Stimulated activated CD4-positive, alpha-beta T cell treated with anti-CD3 and anti-CD28 coated beads, Interleukin-2, amount 100 ng/mL, for 48 hours (primary cell): ENCODE data around the gene KRTAP1-5.
"Not testable (repeated sequence)": the region's sequence is repeated elsewhere in the genome, so short reads cannot be mapped to it uniquely, and the experiment has no call there.

Experiments
- DNase-seq, 2 donors: peaks; one replicate each; pipeline ENCODE4 v3.0.0-alpha.2; 2020

The KRTAP1-5 gene, protein sequence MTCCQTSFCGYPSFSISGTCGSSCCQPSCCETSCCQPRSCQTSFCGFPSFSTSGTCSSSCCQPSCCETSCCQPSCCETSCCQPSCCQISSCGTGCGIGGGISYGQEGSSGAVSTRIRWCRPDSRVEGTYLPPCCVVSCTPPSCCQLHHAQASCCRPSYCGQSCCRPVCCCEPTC

DNA sequence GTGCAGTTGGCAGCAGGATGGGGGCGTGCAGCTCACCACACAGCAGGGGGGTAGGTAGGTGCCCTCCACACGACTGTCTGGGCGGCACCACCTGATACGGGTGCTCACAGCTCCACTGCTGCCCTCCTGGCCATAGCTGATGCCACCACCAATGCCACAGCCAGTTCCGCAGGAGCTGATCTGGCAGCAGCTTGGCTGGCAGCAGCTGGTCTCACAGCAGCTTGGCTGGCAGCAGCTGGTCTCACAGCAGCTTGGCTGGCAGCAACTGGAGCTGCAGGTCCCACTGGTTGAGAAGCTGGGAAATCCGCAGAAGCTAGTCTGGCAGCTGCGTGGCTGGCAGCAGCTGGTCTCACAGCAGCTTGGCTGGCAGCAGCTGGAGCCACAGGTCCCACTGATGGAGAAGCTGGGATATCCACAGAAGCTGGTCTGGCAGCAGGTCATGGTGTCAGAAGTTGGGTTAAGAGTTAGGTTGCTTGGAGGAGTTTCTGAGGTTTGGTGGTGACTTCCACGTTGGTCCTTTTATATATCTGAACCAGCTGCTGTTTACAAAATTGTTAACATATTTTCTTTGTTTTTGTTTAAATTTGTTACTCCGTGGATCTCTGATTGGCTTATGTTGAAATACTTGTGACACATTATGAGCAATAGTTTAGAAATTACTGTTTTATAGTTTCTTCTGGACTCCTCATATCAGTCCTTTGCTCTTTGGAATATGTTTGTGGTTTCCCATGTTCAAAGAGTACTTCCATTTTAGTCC lies at the start of gene KRTAP1-5:
Gene KRTAP1-5 (minus strand): TSS at position 494 of the 757 bp plus-strand sequence. CDS start 53 bp downstream, at position 441.
- no peak for DNase-seq

DNA sequence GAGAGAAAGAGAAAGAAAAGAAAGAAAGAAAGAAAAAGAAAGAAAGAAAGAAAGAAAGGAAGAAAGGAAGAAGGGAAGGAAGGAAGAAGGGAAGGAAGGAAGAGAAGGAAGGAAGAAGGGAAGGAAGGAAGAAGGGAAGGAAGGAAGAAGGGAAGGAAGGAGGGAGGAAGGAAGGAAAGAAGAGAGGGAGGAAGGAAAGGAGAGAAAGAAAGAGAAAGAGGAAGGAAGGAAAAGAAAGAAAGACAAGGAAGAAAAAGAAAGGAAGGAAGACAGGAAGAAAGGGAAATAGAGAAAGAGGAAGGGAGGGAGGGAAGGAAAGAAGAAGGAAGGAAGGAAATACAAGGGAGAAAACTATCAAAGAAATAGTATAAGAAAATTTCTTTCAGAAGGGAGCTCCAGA lies 49.8 kb upstream of the KRTAP1-5 start:
- no peak for DNase-seq

DNA sequence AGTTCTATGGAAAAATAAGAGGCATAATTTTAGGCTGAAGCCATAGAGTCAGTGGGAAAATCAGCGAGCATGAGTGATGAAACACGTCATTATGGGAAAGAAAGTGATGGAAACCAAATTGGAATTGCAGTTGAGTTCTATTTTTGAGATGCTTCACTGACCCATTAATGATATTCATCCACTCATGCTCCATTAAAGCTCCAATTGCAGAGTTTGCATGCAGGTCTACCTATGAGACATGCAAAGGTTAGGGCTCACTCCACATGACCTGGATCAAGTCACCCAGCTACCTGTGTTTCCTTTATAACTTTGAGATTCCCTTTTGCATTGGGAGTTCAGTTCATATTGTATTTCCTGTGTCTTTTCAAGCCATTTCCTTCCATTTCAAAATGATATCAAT lies 46.7 kb upstream of the KRTAP1-5 start:
- no peak for DNase-seq

DNA sequence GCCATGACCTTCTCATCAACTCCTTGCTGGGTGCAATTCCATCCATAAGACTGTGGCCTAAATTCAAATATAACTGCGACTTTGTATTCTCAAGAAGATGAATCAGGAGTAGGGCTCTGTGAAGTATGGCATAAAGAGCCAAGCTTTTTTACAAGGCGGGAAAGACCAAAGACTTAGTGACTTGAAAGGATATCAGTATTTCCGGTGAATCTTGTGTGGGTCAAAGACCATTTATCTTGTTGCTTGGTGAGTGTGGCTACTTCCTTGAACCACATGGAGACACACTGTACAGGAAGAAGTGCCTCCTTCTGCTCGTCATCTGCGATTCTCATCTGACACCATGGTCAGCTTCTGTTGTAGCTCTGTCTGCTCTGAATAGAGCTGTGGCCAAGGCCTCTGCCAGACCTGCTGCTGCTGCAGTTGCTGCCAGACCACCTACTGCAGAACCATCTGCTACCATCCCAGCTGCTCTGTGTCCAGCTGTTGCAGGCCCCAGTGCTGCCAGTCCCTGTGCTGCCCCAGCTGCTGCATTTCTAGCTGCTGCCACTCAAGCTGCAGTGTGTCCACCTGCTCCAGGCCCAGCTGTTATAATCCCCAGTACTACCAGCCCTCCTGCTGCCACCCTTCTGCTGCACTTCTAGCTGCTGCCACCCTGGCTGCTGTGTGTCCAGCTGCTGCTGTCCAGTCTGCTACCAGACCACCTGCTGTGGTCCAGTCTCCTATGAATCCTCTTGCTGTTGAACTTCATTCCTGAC lies 44.8 kb upstream of the KRTAP1-5 start:
- no peak for DNase-seq

DNA sequence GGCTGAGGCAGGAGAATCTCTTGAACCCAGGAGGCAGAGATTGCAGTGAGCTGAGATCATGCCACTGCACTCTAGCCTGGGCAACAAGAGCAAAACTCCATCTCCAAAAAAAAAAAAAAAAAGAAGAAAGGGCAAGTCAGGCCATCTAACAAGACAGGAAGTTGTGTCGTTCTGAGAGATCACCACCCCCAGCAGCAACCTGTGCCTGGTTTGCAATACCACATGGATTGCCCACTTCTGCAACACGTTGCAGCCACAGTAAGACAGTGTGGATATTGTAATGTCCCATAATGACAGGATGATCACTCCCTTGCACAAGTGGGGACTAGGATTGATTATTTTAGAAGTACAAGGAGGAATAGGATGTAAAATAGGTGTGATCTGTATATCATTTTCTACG lies 42.0 kb upstream of the KRTAP1-5 start:
- no peak for DNase-seq

DNA sequence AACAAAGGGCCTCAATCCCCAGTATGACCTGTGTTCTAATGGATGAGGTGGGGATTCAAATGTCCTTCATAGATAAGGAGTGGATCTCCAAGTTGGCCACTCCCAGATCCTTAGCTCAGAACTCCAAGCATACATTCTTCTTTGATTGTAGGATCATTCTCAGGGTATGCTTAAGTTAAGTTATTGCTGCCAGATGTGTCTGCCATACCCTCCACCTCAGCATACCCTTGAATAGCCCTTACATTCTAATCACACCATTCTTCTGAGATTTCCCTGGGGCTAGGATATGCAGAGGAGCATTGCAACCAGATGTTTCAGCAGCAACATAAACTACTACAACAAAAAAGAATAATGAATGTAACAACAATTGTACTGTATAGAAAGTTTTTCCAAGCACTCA lies 40.3 kb upstream of the KRTAP1-5 start:
- no peak for DNase-seq

DNA sequence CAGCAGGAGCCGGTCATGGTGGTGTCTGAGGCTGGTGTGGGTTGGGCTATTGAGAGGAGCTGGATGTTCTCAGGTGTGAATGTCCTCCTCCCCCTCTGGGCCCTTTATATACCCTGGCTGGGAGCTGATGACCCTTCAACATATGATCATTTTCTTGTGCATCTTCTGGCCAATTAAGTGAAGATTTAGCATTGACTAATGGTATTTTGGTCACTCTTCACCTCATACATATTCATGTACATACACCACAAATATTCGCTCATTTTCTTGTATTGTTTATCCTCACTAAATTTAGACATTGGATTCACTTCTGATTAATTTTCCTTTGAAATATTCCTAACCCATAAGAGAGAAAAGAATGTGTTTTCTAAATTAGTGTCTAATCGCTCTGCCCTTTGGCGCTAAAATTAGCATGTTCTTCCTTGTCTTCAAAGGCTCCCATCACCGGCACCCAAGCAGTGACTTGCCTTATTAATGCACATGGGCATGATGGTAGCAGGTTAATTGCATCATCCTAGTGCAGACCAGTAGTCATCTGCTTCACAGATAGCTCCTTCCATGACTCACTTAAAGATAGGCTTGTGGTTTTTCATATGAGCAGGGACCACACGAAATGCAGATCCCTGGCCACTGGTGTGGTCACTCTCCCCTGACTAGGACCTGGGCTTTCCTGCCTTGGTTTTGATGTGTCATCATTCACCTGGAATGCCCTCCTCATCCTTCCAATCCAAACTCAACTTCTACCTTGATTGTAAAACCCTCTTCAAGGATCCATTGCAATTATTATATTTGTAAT lies 39.0 kb upstream of the KRTAP1-5 start, which contains the start of gene KRTAP2-4:
Gene KRTAP2-4 (minus strand): TSS at position 51 of the 796 bp plus-strand sequence. CDS start 34 bp downstream, at position 17.
- DNase-seq, result no peak

DNA sequence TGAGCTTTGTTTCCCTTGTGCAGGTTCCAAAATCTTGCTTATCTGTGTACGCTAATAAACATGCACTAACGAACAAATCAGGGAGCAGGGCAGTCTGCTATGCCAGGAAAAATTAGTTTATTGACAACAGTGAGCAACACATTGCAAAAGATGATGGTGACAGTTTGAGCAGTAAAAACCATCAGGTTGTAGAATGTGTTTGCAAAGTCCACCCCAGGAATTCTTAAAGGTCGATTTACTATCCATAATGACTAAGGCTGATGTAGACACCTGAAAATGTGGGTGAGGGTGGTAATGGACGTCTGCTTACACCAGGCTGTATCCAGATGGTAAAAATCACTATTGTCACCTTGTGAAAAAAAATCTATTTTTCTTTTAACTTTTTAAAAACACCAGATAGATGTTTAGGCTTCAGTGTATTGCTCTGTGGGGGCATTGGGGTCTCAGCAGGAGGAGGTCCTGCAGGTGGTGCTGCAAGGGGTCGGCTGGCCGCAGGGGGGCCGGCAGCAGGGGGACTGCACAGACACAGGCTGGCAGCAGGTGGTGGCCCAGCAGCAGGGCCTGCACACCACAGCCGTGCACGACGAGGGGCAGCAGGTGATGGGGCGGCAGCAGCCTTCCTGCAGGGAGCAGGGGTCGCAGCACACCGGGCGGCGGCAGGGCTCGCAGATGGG lies 38.1 kb upstream of the KRTAP1-5 start:
- DNase-seq, result not testable (repeated sequence)

DNA sequence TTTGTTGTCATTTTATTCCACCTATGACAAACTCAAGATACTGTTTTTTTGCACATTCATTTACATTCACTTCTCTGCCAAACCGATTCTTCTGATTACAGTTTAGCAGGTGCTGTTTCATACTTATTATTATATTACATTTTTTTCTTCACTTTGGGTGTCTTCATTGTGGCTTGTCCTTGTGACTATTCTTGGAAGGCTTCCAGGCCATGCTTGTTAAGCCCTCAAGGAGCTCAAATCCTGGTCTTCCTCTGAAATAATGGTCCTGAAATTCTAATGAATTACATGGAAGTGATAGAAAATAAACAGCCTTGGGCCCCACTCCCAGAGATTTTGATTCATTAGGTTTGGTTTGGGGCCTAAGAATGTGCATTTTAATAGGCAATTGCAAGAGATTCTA lies 37.3 kb upstream of the KRTAP1-5 start:
- no peak for DNase-seq

DNA sequence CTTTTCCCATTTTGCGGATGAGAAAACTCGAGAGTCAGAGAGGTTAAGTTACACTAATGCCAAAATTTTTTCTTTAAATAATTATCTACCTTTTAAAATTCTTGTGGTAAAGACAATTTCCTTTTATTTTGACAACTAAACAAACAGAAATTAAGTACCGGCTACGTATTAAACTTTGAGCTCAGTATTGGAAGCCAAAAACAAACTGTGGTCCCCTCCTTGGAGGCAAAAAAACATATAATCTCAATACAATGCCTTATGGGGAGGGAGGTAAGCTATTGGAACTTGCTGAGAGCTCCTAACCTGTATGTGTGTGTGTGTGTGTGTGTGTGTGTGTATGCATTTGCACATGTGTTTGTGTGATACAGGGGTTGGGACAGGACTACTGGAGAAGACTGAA lies 36.4 kb upstream of the KRTAP1-5 start:
- DNase-seq, result no peak

DNA sequence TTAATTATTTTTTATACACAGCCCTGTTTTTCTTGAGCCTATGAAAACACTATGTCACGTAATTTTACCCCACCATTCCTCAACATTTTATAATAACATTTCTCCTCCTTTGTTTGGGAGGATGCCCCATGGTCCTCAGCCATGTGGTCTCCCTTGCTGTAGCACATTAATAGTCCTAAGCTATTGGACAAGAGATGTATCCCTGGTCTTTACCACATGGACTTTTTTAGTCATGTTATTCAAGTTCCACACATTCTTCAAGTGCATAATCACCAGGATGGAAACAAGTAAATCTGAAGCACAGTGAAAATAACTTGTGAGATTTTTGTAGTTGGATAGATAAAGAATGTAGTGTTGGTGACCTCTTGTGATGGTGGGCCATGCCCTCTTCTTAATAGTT lies 35.0 kb upstream of the KRTAP1-5 start:
- no peak for DNase-seq

DNA sequence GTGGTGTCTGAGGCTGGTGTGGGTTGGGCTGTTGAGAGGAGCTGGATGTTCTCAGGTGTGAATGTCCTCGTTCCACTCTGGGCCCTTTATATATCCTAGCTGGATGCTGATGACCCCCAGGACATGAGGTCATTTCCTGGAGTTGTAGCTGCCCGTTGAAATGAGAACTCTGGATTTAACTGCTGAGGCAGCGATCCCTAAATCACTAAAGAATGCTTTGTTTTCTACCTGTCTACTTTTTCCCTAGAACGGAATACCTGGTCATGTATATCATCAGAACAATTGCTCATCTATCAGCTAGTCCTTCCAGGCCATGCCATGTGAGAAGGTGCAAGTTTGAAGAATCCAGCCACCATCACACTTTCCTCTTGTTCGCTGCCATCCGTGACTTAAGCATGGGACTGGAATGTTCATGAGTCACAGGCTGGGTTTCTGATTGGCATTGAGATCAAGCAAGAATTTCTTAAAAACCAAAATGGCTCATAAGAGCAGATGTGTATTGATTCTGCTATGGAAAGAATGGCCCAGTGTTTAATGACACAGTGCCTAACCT lies 33.1 kb upstream of the KRTAP1-5 start, which contains the start of gene KRTAP2-3:
Gene KRTAP2-3 (minus strand): TSS at position 63 of the 553 bp plus-strand sequence. CDS start 64 bp downstream, outside the sequence.
- DNase-seq, result no peak

DNA sequence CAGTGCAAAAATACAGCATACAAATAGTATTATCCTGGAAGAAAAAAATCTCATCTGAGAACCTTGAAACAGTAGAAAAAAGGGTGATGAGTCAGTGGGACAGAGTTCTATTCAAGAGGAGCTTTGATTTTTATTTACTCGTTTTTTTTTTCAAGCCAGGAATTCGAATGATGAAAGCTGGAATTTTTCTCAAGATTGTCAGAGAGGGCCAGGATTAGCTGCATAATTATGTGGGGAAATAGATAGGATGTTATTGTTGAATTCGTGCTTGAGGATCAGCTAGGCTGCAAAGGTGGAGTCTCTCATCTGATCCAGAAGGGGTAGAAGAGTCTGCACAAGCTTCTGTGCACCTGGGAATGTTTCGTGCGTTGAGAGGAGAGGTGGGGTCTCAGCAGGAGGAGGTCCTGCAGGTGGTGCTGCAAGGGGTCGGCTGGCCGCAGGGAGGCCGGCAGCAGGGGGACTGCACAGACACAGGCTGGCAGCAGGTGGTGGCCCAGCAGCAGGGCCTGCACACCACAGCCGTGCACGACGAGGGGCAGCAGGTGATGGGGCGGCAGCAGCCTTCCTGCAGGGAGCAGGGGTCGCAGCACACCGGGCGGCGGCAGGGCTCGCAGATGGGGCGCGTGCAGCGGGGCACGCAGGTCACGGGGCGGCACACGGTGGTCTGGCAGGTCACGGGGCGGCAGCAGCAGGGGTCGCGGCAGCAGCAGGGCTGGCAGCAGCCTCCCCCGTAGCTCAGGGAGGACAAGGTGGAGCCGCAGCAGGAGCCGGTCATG lies 32.5 kb upstream of the KRTAP1-5 start:
- not testable (repeated sequence) for DNase-seq

DNA sequence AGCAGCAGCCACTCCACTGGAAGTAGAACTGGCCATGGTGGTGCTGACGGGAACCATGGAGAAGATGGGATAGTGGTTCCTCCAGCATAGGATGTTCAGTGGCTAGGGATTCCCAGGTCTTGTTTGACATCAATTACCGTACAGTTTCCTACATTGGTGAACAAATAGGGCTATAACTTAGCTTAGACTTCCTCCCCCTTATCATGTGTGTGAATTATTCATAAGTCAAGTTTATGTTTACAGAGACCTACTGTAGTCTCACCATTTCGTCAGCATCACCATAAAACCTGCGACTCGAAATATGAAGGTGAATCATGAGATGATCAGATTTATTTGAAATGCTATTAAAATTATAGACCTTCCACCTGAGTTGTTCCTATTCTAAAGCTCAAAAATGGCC lies 31.7 kb upstream of the KRTAP1-5 start:
- no peak for DNase-seq

DNA sequence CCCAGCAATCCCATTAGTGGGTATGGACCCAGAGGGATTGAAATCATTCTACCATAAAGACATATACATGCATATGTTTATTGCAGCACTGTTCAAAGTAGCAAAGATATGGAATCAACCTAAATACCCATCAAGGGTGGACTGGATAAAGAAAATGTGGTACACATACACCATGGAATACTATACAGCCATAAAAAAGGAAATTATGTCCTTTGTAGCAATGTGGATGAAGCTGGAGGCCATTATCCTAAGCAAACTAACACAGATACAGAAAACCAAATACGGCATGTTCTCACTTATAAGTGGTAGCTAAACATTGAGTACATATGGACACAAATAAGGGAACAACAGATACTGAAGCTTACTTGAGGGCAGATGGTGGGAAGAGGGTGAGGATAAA lies 30.5 kb upstream of the KRTAP1-5 start:
- no peak for DNase-seq

DNA sequence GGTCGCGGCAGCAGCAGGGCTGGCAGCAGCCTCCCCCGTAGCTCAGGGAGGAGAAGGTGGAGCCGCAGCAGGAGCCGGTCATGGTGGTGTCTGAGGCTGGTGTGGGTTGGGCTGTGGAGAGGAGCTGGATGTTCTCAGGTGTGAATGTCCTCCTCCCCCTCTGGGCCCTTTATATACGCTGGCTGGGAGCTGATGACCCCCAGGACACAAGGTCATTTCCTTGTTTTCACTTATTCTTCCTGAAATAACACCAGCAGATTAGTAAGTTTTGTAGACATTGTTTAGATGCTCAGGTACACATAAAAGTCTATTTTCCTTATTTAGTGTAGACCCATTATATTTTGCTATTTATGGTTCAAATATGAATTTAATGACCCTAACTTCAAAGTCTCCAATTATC lies 28.1 kb upstream of the KRTAP1-5 start, which contains the start of gene KRTAP2-2:
Gene KRTAP2-2 (minus strand): TSS at position 101 of the 400 bp plus-strand sequence. CDS start 19 bp downstream, at position 82.
- not testable (repeated sequence) for DNase-seq

DNA sequence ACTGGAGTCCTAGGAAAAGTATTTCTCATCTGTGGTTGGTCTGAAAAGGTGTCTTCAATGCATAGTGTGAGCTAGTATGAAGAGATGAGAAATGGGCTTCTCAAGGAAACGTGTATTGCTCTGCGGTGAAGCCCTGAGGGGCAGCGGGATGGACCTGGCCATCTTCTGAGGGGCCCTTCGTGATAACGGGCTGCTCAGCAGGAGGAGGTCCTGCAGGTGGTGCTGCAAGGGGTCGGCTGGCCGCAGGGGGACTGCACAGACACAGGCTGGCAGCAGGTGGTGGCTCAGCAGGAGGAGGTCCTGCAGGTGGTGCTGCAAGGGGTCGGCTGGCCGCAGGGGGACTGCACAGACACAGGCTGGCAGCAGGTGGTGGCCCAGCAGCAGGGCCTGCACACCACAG lies 27.5 kb upstream of the KRTAP1-5 start:
- not testable (repeated sequence) for DNase-seq

DNA sequence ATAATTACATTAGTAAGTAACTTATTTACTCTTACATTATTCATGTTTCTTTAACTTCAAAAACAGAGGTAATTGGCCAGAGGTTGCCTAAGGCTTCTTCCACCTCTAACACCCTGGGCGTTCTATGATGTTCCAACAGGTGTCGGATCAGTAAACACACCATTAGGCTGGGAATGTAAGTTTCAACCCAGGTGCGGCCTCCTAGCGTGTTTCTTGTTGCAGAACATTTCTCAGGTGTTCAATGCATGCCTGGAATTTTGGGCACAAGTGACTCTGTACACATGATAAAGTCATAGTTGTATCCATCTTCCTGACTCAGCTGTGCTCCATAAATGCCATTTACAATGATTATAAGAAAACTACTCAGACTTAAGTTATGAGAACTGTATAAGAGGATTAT lies 27.0 kb upstream of the KRTAP1-5 start:
- no peak for DNase-seq

DNA sequence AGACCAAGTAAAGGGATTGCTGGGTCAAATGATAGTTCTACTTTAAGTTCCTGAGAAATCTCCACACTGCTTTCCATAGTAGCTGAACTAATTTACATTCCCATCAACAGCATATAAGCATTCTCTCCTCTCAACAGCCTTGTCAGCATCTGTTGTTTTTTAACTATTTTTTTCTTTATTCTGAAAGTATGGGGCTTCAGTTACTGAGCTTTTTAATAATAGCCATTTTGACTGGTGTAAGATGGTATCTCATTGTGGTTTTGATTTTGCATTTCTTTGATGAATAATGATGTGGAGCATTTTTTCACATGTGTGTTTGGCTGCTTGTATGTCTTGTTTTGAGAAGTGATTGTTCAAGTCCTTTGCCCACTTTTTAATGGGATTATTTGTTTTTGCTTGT lies 25.6 kb upstream of the KRTAP1-5 start:
- no peak for DNase-seq

DNA sequence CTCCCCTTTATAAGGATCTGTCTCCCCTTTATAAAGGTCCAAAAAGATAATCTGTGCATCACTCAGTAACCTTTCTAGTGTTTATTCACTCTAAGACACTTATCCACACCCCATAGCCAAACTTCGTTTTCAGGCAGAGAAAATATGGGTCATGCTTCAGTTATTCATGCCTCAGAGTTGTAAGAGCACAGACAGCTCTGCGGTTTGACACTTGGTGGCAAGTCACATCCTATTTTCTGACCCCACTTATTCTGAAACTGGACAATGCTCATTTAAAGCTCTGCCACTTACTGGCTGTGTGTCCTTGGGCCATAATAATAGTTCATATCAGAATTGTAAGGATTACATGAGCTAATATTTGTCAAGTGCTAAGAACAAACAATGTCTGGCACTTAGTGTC lies 22.1 kb upstream of the KRTAP1-5 start:
- no peak for DNase-seq

DNA sequence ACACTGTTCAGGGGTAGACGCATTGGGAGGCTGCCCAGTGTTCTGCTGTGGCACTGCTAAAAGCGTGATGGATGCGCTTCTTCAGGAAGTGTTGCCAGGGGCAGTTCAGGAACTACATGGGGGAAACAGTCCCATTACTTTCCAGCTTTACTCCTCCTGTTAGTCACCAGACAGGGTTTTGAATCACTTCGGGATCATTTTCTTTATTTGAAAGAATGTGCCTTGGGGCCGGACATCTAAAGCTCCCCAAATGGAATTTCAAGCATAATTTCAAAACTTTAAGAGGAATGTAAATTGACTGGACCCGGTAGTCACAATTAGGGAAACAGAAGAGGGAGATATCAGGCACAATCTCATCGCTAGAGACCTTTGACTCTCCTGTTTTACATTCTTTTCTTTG lies 21.4 kb upstream of the KRTAP1-5 start:
- DNase-seq, result no peak
